Stimulated activated CD4-positive, alpha-beta T cell treated with anti-CD3 and anti-CD28 coated beads, Interleukin-2, amount 100 ng/mL, for 48 hours (primary cell): ENCODE measurements around the gene HSPB8.

Source experiments
- DNase-seq, 2 donors: peaks; one replicate each; pipeline ENCODE4 v3.0.0-alpha.2; 2020

HSPB8 gene

DNA sequence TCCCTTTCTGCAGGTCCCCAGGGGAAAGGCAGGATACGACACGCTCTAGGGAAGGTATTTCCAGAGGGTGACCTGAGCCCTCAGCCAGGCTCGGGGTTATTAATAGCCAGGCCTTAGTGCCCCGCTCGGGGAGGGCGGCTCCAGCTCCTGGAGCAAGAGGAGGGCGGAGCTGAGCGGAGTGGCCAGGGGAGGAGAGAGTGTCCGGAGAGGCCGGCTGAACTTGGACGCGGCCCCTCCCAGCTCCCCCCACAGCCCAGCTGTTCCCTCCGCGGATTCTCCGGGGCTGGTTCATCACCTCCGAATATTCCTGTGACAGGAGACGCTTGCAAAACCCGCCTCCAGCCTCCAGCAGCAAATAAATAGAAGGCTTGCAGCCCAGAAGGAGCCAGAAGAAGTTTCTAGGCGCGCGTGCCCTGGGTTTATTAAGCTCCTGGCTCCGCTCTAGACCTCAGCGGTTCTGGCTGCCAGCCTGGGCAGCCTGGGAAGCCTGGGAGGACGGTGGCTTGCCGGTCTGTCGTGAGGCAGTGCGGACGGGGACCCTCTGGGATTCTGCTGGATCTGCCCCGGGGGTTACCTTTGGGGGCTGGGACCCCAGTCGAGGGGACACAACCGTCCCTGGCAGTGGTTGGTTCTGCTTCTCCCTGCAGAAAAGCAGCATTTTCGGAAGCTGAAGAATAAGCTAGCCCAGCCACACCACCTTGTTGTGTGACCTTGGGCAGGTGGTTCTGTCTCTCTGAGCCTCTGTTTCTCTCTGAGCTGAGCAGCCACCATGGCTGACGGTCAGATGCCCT, at the start of gene HSPB8:
HSPB8 (plus strand) TSS at position 388 of the 791 bp plus-strand sequence; CDS start at position 770, 382 bp downstream.
- DNase-seq, result no peak

DNA sequence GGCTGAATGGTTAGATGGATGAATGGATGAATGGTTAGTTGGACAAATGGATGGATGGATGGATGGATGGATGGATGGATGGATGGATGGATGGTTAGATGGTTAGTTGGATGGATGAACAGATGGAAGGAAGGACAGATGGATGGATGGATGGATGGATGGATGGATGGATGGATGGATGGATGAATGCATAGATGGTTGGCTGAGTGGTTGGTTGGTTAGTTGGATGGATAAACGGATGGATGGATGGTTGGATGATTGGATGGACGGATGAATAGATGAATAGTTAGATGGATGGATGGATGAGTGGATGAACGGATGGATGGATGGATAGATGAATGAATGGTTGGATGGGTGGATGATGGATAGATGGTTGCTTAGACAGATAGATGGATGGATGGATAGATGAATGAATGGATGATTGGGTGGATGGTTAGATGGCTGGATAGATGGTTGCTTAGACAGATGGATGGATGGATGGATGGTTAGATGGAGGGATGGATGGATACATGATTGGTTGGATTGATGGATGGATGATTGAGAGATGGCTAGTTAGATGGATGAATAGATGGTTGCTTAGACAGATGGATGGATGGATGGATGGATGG, 48.8 kb upstream of the HSPB8 start:
- DNase-seq, result no peak

- no peak for DNase-seq
These were observed 48.2 kb upstream of the HSPB8 start for GRCh38 chr12:119130523-119130922.

DNA sequence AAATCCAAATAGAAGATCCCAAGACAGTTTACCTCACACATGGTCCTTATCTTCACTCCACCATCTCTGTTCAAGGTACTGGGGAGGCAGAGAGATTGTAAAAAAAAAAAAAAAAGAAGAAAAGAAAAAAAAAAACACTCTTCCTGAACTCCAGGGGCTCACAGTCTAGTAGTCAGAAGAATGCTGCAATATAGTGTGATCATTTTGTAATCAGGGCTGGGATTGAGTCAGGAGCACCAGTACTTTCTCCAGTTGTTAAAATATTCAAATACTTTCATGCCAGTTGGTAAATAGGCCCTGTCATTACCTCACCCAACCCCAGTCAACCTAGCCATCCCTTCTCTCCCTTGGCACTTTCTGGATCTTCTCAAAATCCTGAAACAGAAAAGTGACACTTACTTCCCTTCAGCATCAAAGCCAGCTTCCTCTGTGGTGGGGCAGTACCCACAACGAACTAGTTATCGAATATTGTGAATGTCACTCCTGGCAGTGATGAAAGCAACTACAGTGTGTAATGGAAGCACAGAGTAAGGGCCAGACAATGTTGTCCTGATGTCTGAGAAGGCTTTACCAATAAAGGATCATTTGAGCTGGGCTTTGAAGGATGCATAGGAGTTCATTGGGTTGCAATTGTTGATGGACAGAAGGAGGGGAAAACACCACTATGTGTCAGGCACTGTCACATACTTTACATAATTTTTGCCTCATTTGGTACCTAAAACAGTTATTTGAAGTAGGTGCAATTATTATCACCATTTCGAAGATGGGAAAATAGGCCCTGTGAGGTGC, 44.3 kb upstream of the HSPB8 start:
- no peak for DNase-seq

DNA sequence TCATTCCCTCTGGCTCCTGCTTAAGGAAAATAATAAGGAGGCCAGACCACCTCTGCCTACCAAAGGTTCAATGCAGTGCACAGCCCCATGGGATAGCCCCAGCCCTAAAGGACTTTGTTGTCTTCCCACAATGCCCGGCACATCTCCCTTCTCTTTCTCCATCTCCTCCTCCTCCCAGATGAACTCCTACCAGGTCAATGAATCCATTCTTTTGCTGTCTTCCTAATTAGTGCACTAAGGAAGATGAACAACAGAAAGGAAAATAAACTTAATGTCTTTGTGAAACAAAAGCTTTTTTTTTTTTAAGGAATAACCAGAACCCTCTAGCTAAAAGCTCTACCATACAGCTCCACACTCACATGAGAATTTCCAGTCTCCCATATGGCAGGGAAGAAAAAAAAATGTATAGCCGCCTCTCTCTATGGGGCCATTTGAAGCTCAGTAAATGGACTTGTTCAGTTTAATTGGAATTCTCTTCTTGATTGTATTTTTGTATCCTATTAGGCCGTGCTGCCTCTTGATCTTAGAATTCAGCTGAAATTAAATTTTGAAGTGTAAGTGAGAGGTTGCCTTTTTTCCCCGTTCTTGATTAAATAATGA, 41.8 kb upstream of the HSPB8 start:
- no peak for DNase-seq

DNA sequence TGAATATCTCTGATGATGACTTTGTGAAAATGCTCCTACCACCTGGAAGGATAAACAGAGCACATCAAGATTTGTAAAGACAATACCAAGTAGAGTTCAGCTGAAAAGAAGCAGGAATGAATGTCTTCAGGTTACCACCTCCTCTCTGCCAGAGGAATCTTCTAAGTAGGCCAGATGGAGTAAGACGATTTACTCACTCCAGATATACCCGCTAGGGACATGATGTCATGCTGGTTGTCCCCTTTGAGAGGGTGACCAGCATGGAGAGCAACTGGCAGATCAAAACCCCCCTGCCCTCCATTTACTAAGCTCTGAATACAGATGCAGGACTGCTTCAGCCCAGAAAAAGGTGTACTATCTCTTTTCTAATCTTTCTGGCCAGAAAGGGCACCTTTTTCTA, 39.3 kb upstream of the HSPB8 start:
- no peak for DNase-seq

DNA sequence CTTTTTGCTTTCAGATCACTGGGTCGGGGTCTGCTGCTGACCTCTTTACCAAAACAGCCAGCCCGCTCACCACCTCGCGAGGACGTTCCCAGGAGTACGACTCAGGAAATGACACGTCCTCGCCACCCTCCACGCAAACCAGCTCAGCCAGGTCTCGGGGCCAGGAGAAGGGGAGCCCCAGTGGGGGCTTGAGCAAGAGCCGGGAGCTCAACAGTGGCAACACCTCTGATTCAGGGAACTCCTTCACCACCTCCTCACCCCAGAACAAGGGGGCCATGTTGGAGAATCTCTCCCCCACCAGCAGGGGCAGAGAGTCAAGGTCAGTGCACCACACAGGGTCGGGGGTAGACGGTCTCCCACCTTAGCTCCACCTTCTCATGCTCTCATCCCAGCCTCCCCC, 33.4 kb upstream of the HSPB8 start:
- DNase-seq, result no peak

- DNase-seq, result no peak
These were observed 30.8 kb upstream of the HSPB8 start for GRCh38 chr12:119147847-119148448.

GRCh38 chr12:119149270-119149669, 29.5 kb upstream of the HSPB8 start:
- DNase-seq, result no peak

DNA sequence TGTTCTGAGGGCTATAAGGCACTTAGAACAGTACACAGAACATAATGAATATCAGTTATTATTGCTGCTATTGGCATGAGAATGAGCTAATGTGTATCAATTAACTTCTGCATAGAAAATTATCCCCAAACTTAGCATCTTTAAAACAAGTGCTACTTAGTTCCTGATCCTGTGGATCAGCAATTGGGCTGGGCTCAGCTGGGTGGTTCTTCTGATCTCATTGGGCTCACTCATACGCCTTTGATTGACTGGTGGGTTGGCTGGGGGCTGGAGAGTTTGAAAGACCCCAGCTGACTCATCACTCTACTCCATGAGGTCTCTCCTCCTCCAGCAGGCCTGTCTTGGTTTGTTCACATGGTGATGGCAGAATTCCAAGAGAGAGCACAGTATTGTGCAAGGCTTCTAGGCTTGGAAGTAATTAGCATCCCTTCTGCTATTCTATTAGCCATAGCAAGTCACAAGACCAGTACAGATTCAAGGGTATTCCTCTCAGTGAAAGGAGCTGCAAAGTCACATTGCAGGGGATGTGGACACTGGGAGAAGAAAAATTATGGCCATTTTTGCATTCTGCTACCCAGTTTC, 27.2 kb upstream of the HSPB8 start:
- no peak for DNase-seq

DNA sequence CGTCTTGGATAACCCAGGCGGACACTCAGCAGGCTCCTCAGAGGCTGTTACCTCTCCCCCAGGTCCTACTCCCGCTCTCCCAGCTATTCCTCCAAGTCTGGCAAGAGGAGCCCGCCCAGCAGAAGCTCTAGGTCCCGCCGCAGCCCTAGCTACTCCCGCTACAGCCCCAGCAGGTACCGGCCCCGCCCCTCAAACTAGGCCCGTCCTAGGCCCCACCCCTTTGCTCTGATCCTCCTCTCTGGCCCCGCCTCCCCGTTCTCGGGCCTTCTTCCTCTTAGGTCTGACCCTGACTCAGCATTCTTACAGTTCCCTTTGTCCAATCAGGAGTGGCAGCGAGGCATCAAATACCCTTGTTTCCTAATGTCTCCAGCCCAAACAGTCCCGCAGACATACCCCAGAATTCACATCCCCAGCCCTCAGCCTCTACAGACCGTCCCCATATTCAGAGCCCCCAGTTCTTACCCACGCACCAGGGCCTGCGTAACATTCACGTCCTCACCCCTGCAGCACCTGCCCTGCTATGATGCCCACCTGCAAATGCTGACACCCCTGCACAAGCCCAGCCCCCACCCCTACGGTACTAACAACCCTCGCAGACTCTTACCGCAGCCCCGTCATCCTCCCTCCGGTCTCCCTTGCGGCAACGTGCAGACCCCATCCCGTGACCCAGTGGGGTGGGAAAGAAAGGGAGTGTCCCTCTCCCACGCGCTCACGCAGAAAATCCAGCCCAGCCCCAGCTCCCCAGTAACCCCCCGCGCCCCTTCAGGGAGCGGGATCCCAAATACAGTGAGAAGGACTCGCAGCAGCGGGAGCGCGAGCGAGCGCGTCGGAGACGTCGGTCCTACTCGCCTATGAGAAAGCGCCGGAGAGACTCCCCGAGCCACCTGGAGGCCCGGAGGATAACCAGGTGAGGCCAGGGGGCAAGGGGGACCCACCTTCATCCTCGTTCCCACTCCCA, 25.0 kb upstream of the HSPB8 start:
- no peak for DNase-seq

DNA sequence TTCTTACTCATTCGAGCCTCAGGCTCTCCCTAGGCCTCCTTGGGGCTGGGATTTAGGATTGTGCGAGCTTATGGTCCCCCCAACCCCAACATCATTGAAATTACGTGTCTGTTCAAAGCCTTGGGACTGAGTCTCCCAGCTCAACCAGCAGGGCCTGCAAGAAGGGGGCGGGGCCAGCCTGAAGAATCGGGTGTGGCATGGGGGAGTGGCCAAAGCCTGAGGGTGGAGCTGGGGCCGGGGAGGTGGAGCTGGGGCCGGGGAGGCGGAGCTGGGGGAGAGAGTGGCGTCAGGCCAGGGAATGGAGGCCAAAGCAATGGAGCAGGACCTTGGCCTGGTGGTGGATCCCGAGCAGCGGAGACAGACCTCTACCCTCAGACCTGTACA, 24.3 kb upstream of the HSPB8 start:
- no peak for DNase-seq

DNA sequence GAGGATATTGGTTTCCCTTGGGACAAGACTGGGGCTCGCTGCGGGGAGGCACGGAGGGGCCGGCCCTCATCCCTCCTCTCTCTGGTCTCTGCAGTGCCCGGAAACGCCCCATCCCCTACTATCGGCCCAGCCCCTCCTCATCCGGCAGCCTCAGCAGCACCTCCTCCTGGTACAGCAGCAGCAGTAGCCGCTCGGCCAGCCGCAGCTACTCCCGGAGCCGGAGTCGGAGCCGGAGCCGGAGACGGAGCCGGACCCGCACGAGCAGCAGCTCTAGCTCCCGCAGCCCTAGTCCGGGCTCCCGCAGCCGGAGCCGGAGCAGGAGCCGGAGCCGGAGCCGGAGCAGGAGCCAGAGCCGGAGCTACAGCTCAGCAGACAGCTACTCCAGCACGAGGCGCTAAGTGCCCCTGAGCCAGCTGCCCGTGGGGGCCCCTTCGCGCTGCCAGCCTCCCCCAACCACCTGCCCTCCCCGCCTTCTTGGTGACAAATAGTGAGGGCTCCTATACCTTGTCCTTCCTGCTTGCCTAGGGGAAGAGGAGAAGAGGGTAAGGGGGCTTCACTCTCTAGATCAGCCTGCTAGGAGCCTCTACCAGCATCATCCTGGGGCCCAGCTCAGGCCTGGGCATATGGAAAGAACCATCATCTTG, 22.2 kb upstream of the HSPB8 start:
- no peak for DNase-seq

DNA sequence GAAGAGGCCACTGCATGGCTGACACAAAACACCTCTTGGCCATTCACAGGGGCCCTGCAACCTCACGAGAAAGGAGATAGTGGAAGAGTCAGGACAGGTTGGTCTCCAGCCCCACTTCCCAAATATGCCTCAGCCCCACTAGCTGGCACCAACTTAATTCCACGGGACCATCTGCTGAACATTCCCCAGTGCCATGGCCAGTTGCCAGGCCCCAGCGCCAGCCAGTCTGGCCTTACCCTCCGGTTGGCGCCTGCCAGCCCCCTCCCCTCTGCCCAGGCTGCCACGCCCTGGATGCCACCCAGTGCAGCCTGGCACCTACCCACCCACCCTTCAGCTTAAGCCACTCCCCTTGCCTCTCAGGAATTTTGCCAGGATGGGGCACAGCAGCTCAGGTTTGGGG, 21.2 kb upstream of the HSPB8 start:
- DNase-seq, result no peak

GRCh38 chr12:119157978-119158377, 20.8 kb upstream of the HSPB8 start:
- DNase-seq, result no peak

GRCh38 chr12:119158402-119158801, 20.3 kb upstream of the HSPB8 start:
- no peak for DNase-seq

- no peak for DNase-seq
These were observed 18.9 kb upstream of the HSPB8 start for GRCh38 chr12:119159844-119160243.

GRCh38 chr12:119167902-119168301, 10.8 kb upstream of the HSPB8 start:
- no peak for DNase-seq

- no peak for DNase-seq
These were observed 10.0 kb upstream of the HSPB8 start for GRCh38 chr12:119168721-119169120.

- no peak for DNase-seq
These were observed 9.6 kb upstream of the HSPB8 start for GRCh38 chr12:119169150-119169549.

DNA sequence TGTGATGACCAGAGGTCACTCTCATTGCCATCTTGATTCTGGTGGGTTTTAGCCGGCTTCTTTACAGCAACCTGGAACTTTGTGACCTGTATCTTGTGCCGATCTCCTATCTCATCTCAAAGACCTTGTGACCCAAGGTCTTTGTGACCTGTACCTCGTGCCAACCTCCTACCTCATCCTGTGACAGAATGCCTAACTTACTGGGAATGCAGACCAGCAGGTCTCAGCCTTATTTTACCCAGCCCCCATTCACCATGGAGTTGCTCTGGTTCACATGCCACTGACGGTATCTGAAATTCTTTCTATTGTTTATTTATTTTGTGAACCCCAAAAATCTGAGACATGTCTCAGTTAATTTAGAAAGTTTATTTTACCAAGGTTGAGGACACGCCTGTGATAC, 7.4 kb upstream of the HSPB8 start:
- DNase-seq, result no peak
